22Rv1 (cell line): ENCODE data around the gene SH3BGRL2.

ENCODE experiments used
- CTCF ChIP-seq: fragments of 450-650 bp; IDR thresholded peaks from 2 replicates; pipeline ENCODE4 v1.5.1; 2017; ENCODE audit warnings: mild to moderate bottlenecking
- ZFX ChIP-seq: fragments of 450-650 bp; IDR thresholded peaks from 2 replicates; pipeline ENCODE4 v1.6.1; 2017; ENCODE audit warnings: antibody characterized with exemption, borderline replicate concordance

- TF ChIP-seq CTCF (no peak), ZFX (no peak)
Observed at GRCh38 chr6:79622364-79622763, 8.8 kb upstream of the SH3BGRL2 start.
